Stimulated activated CD4-positive, alpha-beta T cell treated with anti-CD3 and anti-CD28 coated beads, Interleukin-1b, Interleukin-23, amount 100 ng/mL, for 1 hour (primary cell): ENCODE data around the gene PWWP2B.

Experiments
- DNase-seq, 2 donors: peaks; one replicate each; pipeline ENCODE4 v3.0.0-alpha.2; 2020; ENCODE audit warnings: low read depth in 2 of 2

The PWWP2B gene

GRCh38 chr10:132394201-132394811, 2.7 kb upstream of the PWWP2B start:
- DNase-seq = no peak

- no peak for DNase-seq
Observed at GRCh38 chr10:132394936-132395703, 1.9 kb upstream of the PWWP2B start.

- DNase-seq = no peak
Observed at GRCh38 chr10:132395704-132396493, 1.1 kb upstream of the PWWP2B start.

GRCh38 chr10:132396494-132397035, 435 bp upstream of the PWWP2B start:
- DNase-seq = peak in 1 of 2 donors; percentile 32

GRCh38 chr10:132397671-132398565, 918 bp downstream of the PWWP2B start:
- DNase-seq = no peak

GRCh38 chr10:132398566-132398991, 1.6 kb downstream of the PWWP2B start:
- DNase-seq = no peak

GRCh38 chr10:132399117-132400035, 2.4 kb downstream of the PWWP2B start:
- DNase-seq = no peak

- DNase-seq = no peak
Observed at GRCh38 chr10:132400041-132400546, 3.1 kb downstream of the PWWP2B start.

GRCh38 chr10:132400547-132401151, 3.6 kb downstream of the PWWP2B start:
- no peak for DNase-seq

GRCh38 chr10:132401401-132402118, 4.6 kb downstream of the PWWP2B start:
- DNase-seq = no peak

- no peak for DNase-seq
Observed at GRCh38 chr10:132402781-132403241, 5.8 kb downstream of the PWWP2B start.

- no peak for DNase-seq
Observed at GRCh38 chr10:132403511-132404168, 6.6 kb downstream of the PWWP2B start.

- no peak for DNase-seq
Observed at GRCh38 chr10:132404169-132404880, 7.3 kb downstream of the PWWP2B start.

GRCh38 chr10:132404911-132405462, 8.0 kb downstream of the PWWP2B start:
- no peak for DNase-seq

- no peak for DNase-seq
Observed at GRCh38 chr10:132405463-132405991, 8.5 kb downstream of the PWWP2B start.

- DNase-seq = no peak
Observed at GRCh38 chr10:132406181-132406580, 9.2 kb downstream of the PWWP2B start.

GRCh38 chr10:132406750-132407149, 9.8 kb downstream of the PWWP2B start:
- DNase-seq = no peak
